ENCODE data around the gene ANKRD11. TPM values are rescaled to one million over a fixed set of nuclear protein-coding genes. Genes with fewer than 3 reads are reported as not detected.

ANKRD11 gene
- total and polyA plus RNA-seq, 7 experiments from 2014 or later: 8.7 to 254 (median 239) TPM

DNA sequence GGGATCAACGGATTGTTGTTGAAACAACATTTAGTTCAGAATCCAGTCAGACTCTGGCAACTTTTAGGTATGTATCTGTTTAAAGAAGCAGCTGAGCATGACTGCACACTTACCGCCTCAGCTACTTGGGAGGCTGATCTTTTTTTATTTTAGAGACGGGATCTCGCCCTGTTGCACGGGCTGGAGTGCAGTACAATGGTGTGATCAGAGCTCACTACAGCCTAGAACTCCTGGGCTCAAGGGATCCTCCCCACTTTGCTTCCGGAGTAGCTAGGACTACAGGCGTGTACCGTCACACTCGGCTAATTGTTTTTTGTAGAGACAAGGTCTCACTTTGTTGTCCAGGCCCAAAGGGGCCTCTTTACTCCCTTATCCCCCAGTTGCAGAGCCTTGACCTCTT lies 20.2 kb upstream of the ANKRD11 start:
- intact Hi-C loops (cut with micrococcal nuclease): no loop called here
- POLR2A ChIA-PET: interaction anchor here (0.6 to 1.6 kb wide), 2 partner anchors 22 to 50 kb away, joined by 4 read pairs; no protein-coding TSS in a partner anchor
- ATAC-seq: no peak
- Histone ChIP-seq H3K27ac (ENCODE audit: low read depth, low read length) (no peak overlapping the region), H3K4me3 (ENCODE audit: low read length) (no peak overlapping the region), H3K27me3 (ENCODE audit: control insufficient read depth in 2 of 2, insufficient read depth in 2 of 2, low read length in 2 of 2) (no peaks in the 10 kb centered on the region), H3K9me3 (ENCODE audit: control insufficient read depth in 2 of 3, low read length in 3 of 3) (no peaks in the 10 kb centered on the region), H3K36me3 (ENCODE audit: control insufficient read depth in 2 of 3, insufficient read depth in 3 of 3, low read length in 3 of 3) (peaks cover 4 to 41% (median 11%) of the 10 kb centered on the region in 3 experiments), H3K4me1 (ENCODE audit: control insufficient read depth in 2 of 2, insufficient read depth in 2 of 2, low read length in 2 of 2) (peaks cover 23 to 28% of the 10 kb centered on the region in 2 donors)
- no peak for DNase-seq
- peak overlapping the region in 8 of 10 donors; percentile 4 to 96 (median 45) for H3K4me3 Mint-ChIP-seq
- peaks cover 7 to 41% (median 23%) of the 10 kb centered on the region in 7 donors for H3K4me1 Mint-ChIP-seq
- H3K9me3 Mint-ChIP-seq: peaks cover 0 to 5% (median 0%) of the 10 kb centered on the region in 11 donors
- peaks cover 0 to 13% (median 5%) of the 10 kb centered on the region in 5 donors for H3K36me3 Mint-ChIP-seq
- CTCF ChIA-PET: interaction anchor here (0.8 to 1.7 kb wide), 4 partner anchors 68 to 894 kb away, joined by 3 to 5 read pairs (median 4); no protein-coding TSS in a partner anchor
- H3K27me3 Mint-ChIP-seq: no peaks in the 10 kb centered on the region
- H3K27ac Mint-ChIP-seq: peak overlapping the region in 7 of 9 donors; percentile 23 to 57 (median 46)

DNA sequence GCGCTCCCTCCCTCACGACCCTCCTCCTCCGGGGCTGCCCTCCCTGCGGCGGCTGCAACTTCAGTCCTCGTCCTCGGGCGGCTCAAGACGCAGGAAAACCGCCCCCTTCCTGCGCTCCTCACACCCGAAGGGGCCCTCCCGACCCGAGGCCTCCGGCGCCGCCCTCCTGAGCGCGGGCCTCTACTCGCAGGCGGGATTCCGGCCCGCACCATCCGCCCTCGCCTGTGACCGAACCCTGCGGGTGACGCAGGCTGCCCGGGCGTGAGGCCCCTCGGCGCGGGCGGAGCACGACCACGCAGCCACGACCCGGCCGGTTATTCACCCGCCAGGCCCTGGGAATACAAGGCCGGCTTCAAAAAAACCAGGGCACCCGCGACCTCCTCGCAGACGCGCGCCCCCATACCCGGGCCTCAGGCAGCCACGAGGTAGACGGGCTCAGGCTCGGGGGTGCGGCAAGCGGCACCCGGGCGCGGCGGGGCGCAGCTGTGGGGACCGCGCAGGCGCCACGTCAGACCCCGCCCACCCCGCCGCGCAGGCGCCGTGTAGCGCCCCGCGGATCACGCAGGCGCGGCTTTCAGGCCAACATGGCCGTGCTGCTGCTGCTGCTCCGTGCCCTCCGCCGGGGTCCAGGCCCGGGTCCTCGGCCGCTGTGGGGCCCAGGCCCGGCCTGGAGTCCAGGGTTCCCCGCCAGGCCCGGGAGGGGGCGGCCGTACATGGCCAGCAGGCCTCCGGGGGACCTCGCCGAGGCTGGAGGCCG lies 17.7 kb upstream of the ANKRD11 start, which contains the start of gene SPG7:
TSS of gene SPG7 (plus strand) at position 570 of the 757 bp plus-strand sequence. CDS start at position 585, 15 bp downstream.
- Histone ChIP-seq H3K4me3 (ENCODE audit: low read length) (peak within 1 kb of the TSS; percentile 64), H3K27me3 (ENCODE audit: control insufficient read depth in 2 of 2, insufficient read depth in 2 of 2, low read length in 2 of 2) (no peaks in the 10 kb centered on the region), H3K36me3 (ENCODE audit: control insufficient read depth in 2 of 3, insufficient read depth in 3 of 3, low read length in 3 of 3) (peaks cover 0 to 27% (median 11%) of the 10 kb centered on the region in 3 experiments), H3K9me3 (ENCODE audit: control insufficient read depth in 2 of 3, low read length in 3 of 3) (no peaks in the 10 kb centered on the region), H3K4me1 (ENCODE audit: control insufficient read depth in 2 of 2, insufficient read depth in 2 of 2, low read length in 2 of 2) (peaks cover 30 to 33% of the 10 kb centered on the region in 2 donors), H3K27ac (ENCODE audit: low read depth, low read length) (peak within 1 kb of the TSS; percentile 86)
- peak within 1 kb of the TSS; percentile 87 to 97 (median 94) for H3K27ac Mint-ChIP-seq
- POLR2A ChIA-PET: interaction anchor here (0.6 to 5.2 kb wide), 33 partner anchors 10 to 651 kb away, joined by 3 to 68 read pairs (median 4); partner anchors contain the start of genes ANKRD11, TRAPPC2L and ZNF778
- H3K27me3 Mint-ChIP-seq: no peaks in the 10 kb centered on the region
- ATAC-seq: peak; percentile 83
- CTCF ChIA-PET: interaction anchor here (0.6 to 2.2 kb wide), 8 partner anchors 89 to 1559 kb away, joined by 3 to 13 read pairs (median 5); no protein-coding TSS in a partner anchor
- peaks cover 14 to 46% (median 31%) of the 10 kb centered on the region in 7 donors for H3K4me1 Mint-ChIP-seq
- H3K9me3 Mint-ChIP-seq: peaks cover 0 to 5% (median 0%) of the 10 kb centered on the region in 11 donors
- peaks cover 0 to 7% (median 0%) of the 10 kb centered on the region in 5 donors for H3K36me3 Mint-ChIP-seq
- intact Hi-C loops (cut with micrococcal nuclease): loop anchor here (1.0 to 5.0 kb wide), 13 partner anchors 18 to 696 kb away; partner anchors contain the start of genes RPL13 (in 2 of the 2), ANKRD11 (in 1 of the 2), APRT (in 1 of the 2) and CHMP1A (in 1 of the 2)
- DNase-seq: peak; percentile 82 to 98 (median 95)
- peak within 1 kb of the TSS; percentile 82 to 96 (median 95) for H3K4me3 Mint-ChIP-seq

DNA sequence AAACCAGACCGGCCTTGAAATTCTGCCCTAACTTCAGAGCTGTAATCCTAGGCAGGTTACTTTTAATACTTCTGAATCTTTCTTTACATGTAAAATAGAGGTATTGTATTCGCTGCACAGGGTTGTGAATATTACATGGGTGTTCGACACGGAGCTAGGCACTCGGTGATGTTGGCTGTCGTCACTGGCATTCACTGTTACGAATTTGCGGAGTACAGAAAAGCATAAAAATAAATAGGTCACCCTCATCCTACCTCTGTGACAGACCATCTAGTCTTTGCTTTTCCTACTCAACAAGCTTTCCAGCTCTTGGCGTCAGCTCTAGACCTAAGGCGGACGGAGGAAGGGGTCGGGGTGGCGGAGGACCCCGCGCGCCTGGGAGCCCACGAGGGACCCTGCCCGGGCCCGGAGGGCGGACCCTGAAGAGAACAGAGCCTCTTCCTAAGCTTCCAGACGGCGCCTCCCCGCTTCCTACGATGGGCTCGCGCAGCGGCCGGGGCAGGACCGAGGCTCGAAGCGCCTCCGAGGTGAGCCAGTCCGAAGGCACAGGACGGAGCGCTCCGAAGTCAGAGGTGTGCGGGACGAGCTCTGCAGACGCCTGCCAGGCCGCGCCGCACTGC lies 17.0 kb upstream of the ANKRD11 start:
- H3K36me3 Mint-ChIP-seq: peaks cover 0 to 5% (median 0%) of the 10 kb centered on the region in 5 donors
- Histone ChIP-seq H3K27ac (ENCODE audit: low read depth, low read length) (peak overlapping the region; percentile 86), H3K4me1 (ENCODE audit: control insufficient read depth in 2 of 2, insufficient read depth in 2 of 2, low read length in 2 of 2) (peaks cover 30 to 33% of the 10 kb centered on the region in 2 donors), H3K9me3 (ENCODE audit: control insufficient read depth in 2 of 3, low read length in 3 of 3) (no peaks in the 10 kb centered on the region), H3K4me3 (ENCODE audit: low read length) (peak overlapping the region; percentile 64), H3K36me3 (ENCODE audit: control insufficient read depth in 2 of 3, insufficient read depth in 3 of 3, low read length in 3 of 3) (peaks cover 0 to 20% (median 11%) of the 10 kb centered on the region in 3 experiments), H3K27me3 (ENCODE audit: control insufficient read depth in 2 of 2, insufficient read depth in 2 of 2, low read length in 2 of 2) (no peaks in the 10 kb centered on the region)
- DNase-seq (peak in 1 of 9 donors; percentile 20), ATAC-seq (no peak)
- intact Hi-C loops (cut with micrococcal nuclease): loop anchor here (1.0 to 5.0 kb wide), 6 partner anchors 100 to 695 kb away; partner anchors contain the start of genes APRT (in 1 of the 2), CHMP1A (in 1 of the 2), GALNS (in 1 of the 2) and SPATA33 (in 1 of the 2)
- H3K4me1 Mint-ChIP-seq: peaks cover 14 to 46% (median 31%) of the 10 kb centered on the region in 7 donors
- H3K9me3 Mint-ChIP-seq: peaks cover 0 to 5% (median 0%) of the 10 kb centered on the region in 11 donors
- H3K4me3 Mint-ChIP-seq: peak overlapping the region; percentile 79 to 94 (median 82)
- ChIA-PET POLR2A (interaction anchor here (0.6 to 5.2 kb wide), 28 partner anchors 9 to 406 kb away, joined by 3 to 68 read pairs (median 4); partner anchors contain the start of genes ANKRD11 and ZNF778), CTCF (interaction anchor here (0.5 to 2.2 kb wide), 4 partner anchors 28 to 1558 kb away, joined by 3 to 6 read pairs (median 4); no protein-coding TSS in a partner anchor)
- no peaks in the 10 kb centered on the region for H3K27me3 Mint-ChIP-seq
- peak overlapping the region; percentile 83 to 93 (median 92) for H3K27ac Mint-ChIP-seq

GRCh38 chr16:89506791-89507191 lies 16.4 kb upstream of the ANKRD11 start:
- H3K36me3 Mint-ChIP-seq: peaks cover 0 to 5% (median 0%) of the 10 kb centered on the region in 5 donors
- peaks cover 14 to 46% (median 31%) of the 10 kb centered on the region in 7 donors for H3K4me1 Mint-ChIP-seq
- Histone ChIP-seq H3K9me3 (ENCODE audit: control insufficient read depth in 2 of 3, low read length in 3 of 3) (no peaks in the 10 kb centered on the region), H3K4me3 (ENCODE audit: low read length) (peak overlapping the region; percentile 64), H3K36me3 (ENCODE audit: control insufficient read depth in 2 of 3, insufficient read depth in 3 of 3, low read length in 3 of 3) (peaks cover 0 to 15% (median 11%) of the 10 kb centered on the region in 3 experiments), H3K27me3 (ENCODE audit: control insufficient read depth in 2 of 2, insufficient read depth in 2 of 2, low read length in 2 of 2) (no peaks in the 10 kb centered on the region), H3K27ac (ENCODE audit: low read depth, low read length) (peak overlapping the region; percentile 86), H3K4me1 (ENCODE audit: control insufficient read depth in 2 of 2, insufficient read depth in 2 of 2, low read length in 2 of 2) (peaks cover 30 to 33% of the 10 kb centered on the region in 2 donors)
- DNase-seq (peak in 4 of 9 donors; percentile 14 to 42 (median 21)), ATAC-seq (no peak)
- peak overlapping the region; percentile 83 to 93 (median 92) for H3K27ac Mint-ChIP-seq
- ChIA-PET CTCF (interaction anchor here (0.7 kb wide), 1 partner anchor 9 kb away, joined by 4 read pairs; no protein-coding TSS in a partner anchor), POLR2A (interaction anchor here (0.6 to 5.2 kb wide), 19 partner anchors 12 to 265 kb away, joined by 3 to 68 read pairs (median 4); partner anchors contain the start of gene ANKRD11)
- no peaks in the 10 kb centered on the region for H3K27me3 Mint-ChIP-seq
- intact Hi-C loops (cut with micrococcal nuclease): loop anchor here (1.0 to 5.0 kb wide), 6 partner anchors 99 to 694 kb away; partner anchors contain the start of genes APRT (in 1 of the 2), CHMP1A (in 1 of the 2), GALNS (in 1 of the 2) and SPATA33 (in 1 of the 2)
- H3K9me3 Mint-ChIP-seq: peaks cover 0 to 5% (median 0%) of the 10 kb centered on the region in 11 donors
- H3K4me3 Mint-ChIP-seq: peak overlapping the region; percentile 79 to 94 (median 82)

DNA sequence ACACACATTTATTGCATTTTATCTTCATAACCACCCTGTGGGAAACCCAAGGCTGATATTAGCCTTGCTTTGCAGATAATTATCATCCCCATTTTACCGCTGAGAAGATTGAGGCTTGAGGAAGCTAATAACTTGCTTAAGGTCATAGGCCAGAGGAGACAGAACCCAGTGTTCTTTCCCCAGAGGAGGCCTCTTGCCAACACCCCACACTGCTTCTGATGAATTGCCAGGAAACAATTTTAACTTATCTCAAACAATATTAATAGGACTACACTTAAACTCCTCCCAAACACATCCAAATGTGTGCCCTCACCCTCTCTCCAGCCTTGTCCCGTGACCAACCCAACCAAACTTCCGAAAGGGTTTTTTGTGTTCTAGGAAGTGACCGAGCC lies 15.7 kb upstream of the ANKRD11 start:
- CTCF ChIA-PET: interaction anchor here (0.7 kb wide), 1 partner anchor 9 kb away, joined by 4 read pairs; no protein-coding TSS in a partner anchor

More for the DNA sequence above, 15.7 kb upstream of the ANKRD11 start:
- H3K36me3 Mint-ChIP-seq: peaks cover 0 to 1% (median 0%) of the 10 kb centered on the region in 5 donors
- peak overlapping the region; percentile 42 for H3K4me3 ChIP-seq (ENCODE audit: low read length)
- no peaks in the 10 kb centered on the region for H3K27me3 ChIP-seq (ENCODE audit: control insufficient read depth in 2 of 2, insufficient read depth in 2 of 2, low read length in 2 of 2)
- H3K9me3 ChIP-seq (ENCODE audit: control insufficient read depth in 2 of 3, low read length in 3 of 3): no peaks in the 10 kb centered on the region
- H3K27ac Mint-ChIP-seq: peak overlapping the region; percentile 85 to 96 (median 93)
- H3K4me1 ChIP-seq (ENCODE audit: control insufficient read depth in 2 of 2, insufficient read depth in 2 of 2, low read length in 2 of 2): peaks cover 30 to 33% of the 10 kb centered on the region in 2 donors
- DNase-seq (no peak), ATAC-seq (no peak)
- H3K4me3 Mint-ChIP-seq: peak overlapping the region; percentile 53 to 94 (median 84)
- intact Hi-C loops (cut with micrococcal nuclease): loop anchor here (5.0 kb wide), 5 partner anchors 99 to 694 kb away; partner anchors contain the start of genes APRT (in 1 of the 2), CHMP1A (in 1 of the 2), GALNS (in 1 of the 2) and SPATA33 (in 1 of the 2)
- H3K27me3 Mint-ChIP-seq: no peaks in the 10 kb centered on the region
- peak overlapping the region; percentile 86 for H3K27ac ChIP-seq (ENCODE audit: low read depth, low read length)
- H3K9me3 Mint-ChIP-seq: peaks cover 0 to 2% (median 0%) of the 10 kb centered on the region in 11 donors
- peaks cover 14 to 46% (median 31%) of the 10 kb centered on the region in 7 donors for H3K4me1 Mint-ChIP-seq
- peaks cover 0 to 9% (median 8%) of the 10 kb centered on the region in 3 experiments for H3K36me3 ChIP-seq (ENCODE audit: control insufficient read depth in 2 of 3, insufficient read depth in 3 of 3, low read length in 3 of 3)
- POLR2A ChIA-PET: interaction anchor here (0.7 to 5.2 kb wide), 6 partner anchors 16 to 192 kb away, joined by 3 to 68 read pairs (median 4); partner anchors contain the start of gene ANKRD11

All from naive thymus-derived CD4-positive, alpha-beta T cell (primary cell).